GM19035 (cell line): ENCODE data around the gene ZNF37A.
"Not testable (repeated sequence)": the region's sequence is repeated elsewhere in the genome, so short reads cannot be mapped to it uniquely, and the experiment has no call there.

Experiments
- ATAC-seq: cut with Tn5 transposase; IDR thresholded peaks from one replicate; pipeline ENCODE4 v1.9.1; 2021; ENCODE audit not compliant: unreplicated experiment

The ZNF37A gene

DNA sequence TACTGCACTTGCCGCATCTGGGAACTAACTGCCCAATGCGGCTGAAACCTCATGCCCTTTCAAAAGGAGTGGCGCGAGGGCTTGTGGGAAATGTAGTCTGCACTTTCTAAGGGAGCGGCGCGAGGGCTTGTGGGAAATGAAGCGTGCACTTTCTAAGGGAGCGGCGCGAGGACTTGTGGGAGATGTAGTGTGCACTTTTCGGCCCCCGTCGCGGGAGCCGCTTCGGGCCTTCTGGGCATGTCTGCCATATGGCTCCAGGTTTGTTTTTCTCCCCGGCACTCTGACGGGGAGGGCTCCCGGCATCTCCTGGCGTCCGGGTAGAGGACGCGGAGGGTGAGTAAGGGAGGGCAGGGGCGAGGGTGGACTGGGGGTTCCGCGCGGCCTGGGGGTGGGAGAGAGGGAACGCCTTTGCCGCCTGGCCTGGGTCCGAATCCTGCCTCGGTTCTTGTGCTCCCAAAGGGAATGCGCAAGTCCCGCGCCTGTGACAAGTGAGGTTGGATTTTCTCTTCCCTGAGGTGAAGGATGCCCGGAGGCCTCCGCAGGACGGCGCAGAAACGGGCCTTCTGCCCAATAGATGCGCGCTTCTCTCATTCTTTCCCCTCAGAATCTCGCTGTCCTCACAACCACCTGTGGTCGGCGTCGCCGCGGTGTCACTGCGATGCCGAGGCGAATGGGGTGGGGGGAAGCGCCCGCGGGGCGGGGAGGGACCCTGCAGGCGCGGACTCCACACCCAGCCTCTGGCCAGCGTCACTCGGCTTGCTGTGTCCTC, at the start of gene ZNF37A:
TSS of gene ZNF37A (plus strand) at position 180 of the 769 bp plus-strand sequence. CDS start 2,281 bp downstream, outside the sequence.
- peak; percentile 97 for ATAC-seq

DNA sequence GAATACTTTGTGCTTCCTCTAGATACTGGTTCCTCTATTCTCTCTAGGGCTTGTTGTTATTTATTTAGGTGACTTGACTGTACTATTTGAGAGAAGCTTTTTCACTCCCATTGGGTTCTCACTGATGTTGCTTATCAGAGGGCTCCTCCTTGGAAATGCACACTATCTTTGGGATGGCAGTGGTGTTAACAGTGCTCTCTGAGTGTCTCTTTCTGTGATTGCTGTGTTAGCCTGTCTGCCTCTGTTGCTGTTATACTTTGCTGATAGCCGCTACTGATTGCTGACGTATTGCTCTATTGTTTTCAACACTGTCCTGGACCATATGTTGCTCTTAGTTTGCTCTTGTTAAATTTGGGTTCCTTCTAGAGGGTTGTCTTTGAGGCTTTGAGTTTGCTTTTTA, 49.0 kb upstream of the ZNF37A start:
- no peak for ATAC-seq

DNA sequence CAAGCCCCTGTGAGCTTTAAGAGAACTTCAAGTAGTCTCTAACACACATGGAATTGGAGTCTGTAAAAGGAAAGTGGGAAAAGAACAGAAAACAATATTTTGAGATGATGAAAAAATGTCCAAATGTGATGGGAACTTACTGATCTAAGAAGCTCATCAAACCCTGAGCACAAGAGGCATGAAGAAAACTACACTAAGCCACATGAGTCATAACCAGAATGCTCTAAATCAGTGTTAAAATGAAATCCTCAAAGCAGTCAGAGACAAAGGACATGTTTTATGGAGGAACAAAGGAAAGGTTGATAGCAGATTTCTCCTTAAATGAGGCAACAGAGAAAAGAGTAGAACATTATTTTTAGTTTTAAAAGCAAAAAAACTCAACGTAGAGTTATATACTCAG, 46.5 kb upstream of the ZNF37A start:
- no peak for ATAC-seq

DNA sequence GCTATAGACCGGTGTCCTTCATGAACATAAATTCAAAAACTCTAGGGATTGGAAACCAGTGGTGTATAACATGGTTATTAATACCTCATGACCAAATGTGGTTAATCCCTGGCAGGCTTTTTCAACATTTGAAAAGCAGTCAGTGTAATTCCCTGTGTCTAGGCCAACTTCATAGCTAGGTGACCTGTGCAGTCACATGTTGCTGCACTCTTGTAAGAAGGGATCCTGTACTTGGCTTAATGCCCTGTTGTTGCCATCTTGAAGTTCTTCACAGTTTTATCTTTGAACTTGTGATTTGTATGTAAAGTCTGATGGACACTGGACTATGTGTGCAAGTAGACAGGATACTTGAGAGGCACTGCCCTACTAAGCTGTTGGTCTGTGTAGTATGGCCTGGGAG, 43.9 kb upstream of the ZNF37A start:
- ATAC-seq: no peak

DNA sequence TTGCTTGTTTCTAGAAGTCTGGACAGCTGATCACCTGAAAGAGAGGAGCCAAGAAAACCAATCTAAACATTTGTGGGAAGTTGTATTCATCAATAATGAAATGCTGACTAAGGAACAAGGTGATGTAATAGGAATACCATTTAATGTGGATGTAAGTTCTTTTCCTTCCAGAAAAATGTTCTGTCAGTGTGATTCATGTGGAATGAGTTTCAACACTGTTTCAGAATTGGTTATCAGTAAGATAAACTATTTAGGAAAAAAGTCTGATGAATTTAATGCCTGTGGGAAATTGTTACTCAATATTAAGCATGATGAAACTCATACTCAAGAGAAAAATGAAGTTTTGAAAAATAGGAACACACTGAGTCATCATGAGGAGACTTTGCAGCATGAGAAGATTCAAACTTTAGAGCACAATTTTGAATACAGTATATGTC, 39.8 kb upstream of the ZNF37A start:
- no peak for ATAC-seq

DNA sequence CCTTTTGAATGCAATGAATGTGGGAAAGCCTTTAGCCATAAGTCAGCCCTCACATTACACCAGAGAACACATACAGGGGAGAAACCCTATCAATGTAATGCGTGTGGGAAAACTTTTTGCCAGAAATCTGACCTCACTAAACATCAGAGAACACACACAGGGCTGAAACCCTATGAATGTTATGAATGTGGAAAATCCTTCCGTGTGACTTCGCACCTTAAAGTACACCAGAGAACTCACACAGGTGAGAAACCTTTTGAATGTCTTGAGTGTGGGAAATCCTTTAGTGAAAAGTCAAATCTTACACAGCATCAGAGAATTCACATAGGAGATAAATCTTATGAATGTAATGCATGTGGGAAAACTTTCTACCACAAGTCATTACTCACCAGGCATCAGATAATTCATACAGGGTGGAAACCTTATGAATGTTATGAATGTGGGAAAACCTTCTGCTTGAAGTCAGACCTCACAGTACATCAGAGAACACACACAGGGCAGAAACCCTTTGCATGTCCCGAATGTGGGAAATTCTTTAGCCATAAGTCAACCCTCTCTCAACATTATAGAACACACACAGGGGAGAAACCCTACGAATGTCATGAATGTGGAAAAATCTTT, 38.8 kb upstream of the ZNF37A start:
- not testable (repeated sequence) for ATAC-seq

DNA sequence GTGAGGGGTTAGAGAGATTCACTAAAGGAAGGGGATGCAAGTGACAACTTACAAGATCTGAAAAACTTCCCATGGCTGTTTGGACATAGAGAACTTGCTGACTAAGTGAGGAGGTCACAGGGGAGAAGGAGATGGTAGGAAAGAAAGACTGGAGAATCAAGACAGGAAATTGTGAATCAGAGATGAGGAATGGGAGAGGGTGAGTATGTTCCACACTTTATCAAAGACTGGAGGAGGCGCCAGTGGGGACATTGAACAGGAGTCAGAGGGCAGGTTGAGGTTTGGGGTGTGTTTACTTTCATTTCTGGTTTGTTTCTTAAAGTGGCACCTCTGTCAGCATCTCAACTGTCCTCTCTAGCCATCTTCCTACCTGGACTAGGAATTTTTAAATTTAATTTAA, 24.5 kb upstream of the ZNF37A start:
- ATAC-seq: not testable (repeated sequence)

DNA sequence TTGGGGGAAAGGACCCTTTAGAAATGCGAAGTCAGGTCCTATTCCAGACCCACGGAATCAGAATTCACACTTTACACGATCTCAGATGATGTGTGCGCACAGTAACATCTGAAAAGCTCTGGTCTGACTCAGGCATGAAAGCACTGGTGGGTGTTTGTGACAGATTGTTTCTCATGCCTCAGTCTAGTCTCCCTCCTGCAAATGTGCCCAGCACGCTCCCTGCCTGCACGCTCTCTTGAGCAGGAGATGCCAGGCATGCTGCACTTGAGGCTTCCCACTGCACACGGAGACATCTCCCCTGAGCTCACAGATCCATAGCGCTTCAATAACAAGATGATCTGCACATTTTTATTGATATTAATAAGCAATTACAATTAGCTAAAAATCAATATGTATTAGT, 23.6 kb upstream of the ZNF37A start:
- no peak for ATAC-seq

DNA sequence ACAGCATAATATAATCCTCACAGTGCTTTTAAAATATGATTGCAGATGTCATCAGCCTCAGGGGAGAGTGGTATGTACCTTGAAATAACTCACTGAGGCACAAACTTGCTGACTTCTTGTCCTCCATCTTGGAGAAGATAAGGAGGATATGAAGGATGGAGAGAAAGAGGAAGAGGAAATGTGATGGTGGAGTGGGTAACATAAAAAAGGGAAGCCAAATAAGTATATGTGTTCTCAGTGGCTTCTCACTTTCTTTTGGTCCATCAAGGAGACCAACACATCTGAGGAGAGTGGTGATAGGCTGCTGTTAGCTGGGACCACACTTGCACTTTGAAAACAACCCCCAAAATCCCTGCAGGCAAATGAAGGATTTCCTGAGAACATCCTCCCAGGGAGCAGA, 21.6 kb upstream of the ZNF37A start:
- ATAC-seq: no peak

DNA sequence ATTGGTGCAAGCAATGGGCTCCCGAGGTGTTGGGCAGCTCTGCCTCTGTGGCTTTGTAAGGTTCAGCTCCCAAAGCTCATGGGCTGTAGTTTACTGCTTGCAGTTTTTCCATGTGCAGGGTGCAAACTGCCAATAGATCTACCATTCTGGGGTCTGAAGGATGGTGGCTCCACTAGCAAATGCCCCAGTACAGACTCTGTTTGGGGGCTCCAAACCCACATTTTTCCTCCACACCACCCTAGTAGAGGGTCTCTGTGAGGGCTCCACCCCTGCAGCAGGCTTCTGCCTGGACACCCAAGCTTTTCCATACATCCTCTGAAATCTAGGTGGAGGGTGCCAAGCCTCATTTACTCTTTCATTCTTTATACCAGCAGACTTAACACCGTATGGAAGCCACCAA, 17.4 kb upstream of the ZNF37A start:
- ATAC-seq: no peak

DNA sequence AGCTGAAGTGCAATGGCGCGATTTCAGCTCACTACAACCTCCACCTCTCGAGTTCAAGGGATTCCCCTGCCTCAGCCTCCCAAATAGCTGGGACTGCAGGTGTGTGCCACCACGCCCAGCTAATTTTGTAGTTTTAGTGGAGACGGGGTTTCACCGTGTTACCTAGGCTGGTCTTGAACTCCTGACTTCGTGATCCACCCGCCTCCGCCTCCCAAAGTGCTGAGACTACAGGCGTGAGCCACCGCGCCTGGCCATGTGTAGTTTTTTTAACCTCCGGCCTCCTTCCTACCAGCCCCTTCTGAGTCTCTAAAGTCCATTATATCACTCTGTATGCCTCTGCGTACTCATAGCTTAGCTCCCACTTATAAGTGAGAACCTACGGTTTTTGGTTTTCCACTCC, 819 bp upstream of the ZNF37A start:
- not testable (repeated sequence) for ATAC-seq

DNA sequence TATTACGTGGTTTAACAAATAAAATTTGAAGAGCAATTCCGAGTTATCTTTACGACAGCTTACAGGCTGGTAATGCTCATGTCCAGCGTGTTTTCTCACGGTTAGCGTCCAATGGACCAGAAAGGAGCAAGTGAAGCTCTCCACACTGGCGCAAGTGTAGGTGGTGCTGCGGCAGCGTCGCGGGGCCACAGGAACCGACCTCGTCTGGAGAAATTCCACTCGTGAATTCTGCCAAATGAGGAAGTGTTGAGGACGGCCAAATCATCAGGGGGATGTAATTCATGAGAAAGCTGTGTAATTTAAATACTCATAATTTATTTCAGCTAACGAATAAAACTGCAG, 350 bp upstream of the ZNF37A start:
- ATAC-seq: peak; percentile 18

DNA sequence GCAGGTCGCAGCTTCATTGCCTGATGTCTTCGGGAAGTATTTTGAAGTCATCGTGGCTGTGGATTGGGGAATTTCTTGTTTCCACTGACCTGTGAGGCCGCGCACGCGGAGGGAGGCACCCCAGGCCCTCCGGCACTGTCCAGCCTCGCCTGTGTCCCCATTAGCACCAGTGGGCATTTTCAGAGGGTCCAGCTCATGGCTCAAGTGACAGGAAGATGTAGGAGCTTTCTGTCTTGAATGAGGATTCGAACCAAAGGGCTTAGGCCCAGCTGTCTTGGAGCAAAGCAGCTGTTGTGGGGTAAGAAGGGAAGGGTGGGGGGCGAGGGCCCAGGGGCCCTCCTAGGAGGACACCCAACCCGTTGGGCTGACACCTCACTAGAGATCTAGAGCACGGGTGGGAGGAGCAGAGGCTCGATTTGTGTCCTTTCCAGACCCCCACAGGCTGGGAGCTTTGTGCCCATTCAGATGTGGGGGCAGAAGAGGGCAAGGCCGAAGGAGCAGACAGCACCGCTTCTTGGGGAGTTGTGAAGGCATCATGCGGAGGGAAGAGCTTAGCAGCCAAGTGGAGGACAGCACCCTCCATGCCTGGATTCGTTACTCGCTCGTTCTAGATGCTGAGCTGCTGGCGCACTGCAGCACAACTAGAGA, 914 bp downstream of the ZNF37A start:
- no peak for ATAC-seq

DNA sequence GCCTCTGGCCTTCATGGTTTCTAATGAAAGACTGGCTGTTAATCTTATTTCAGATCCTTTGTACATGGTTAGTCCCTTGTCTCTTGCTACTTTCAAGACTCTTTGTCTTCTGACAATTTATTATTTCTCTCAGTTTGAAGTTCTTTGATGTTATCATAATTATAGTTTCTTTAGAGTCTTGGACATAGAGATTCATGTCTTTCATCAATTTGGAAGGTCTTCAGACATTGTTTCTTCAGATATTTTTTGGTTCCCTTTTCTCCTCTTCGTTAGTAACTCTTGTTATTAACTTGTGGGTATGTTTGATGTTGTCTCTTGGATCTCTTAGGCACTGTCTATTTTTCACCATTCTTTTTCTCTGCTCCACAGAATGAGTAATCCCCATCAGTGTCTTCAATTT, 8.7 kb downstream of the ZNF37A start:
- ATAC-seq: no peak

DNA sequence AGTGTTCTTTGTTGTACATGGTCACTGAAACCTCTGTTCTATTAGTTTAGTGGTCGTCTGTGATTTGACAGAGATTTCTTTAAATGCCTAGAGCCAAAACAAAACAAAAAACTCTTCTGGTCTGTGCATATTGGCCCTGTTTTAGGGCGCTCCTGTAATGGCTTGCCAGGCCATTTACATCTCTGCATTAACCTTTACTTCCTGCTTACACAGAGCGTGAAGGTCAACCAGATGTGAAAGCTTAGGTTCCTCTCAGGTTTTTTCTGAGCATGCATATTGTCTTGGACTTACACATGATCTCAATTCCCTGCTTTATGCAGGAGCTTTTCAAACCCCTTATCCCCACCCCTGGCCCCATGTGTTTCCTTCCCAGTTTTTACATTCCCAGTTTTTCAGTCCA, 9.6 kb downstream of the ZNF37A start:
- ATAC-seq: no peak

DNA sequence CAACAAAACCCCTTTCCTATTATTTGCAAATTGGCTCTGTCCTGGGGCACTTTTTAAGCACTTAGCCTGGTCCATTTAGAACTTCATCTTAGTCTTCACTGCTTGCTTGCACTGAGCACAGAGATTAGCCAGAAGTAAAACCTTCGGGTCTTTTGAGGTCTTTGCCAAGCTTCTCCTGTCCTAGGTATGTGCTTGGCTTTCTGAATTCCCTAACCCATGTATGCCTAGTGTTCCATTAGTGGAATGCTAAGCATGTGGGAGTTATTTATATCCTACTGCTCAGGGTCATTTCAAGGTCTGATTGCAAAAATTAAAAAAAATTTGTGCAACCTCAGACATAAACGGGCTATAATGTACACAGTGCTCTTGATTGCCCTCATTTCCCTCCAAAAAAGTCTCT, 18.0 kb downstream of the ZNF37A start:
- no peak for ATAC-seq

DNA sequence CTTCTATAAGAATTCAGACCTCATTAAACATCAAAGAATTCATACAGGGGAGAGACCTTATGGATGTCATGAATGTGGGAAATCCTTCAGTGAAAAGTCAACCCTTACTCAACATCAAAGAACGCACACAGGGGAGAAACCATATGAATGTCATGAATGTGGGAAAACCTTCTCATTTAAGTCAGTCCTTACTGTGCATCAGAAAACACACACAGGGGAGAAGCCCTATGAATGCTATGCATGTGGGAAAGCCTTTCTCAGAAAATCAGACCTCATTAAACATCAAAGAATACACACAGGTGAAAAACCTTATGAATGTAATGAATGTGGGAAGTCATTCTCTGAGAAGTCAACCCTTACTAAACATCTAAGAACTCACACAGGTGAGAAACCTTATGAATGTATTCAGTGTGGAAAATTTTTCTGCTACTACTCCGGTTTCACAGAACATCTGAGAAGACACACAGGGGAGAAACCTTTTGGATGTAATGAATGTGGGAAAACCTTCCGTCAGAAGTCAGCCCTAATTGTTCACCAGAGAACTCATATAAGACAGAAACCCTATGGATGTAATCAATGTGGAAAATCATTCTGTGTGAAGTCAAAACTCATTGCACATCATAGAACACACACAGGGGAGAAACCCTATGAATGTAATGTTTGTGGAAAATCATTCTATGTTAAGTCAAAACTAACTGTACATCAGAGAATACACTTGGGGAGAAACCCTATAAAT, 24.1 kb downstream of the ZNF37A start:
- no peak for ATAC-seq

DNA sequence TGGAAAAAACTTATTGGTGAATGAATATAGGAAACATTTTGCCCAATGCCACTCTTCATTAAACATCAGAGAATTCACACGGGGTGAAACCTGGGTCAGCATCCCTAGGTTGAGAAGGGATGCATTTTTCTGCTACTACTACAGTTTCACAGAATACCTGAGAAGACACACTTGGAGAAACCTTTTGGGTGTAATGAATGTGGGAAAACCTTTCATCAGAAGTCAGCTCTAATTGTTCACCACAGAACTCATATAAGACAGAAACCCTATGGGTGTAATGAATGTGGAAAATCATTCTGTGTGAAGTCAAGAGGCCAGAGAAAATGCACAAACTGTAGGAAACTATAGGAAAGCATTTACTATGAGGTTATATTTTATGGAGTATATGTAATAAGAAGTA, 24.9 kb downstream of the ZNF37A start:
- no peak for ATAC-seq

DNA sequence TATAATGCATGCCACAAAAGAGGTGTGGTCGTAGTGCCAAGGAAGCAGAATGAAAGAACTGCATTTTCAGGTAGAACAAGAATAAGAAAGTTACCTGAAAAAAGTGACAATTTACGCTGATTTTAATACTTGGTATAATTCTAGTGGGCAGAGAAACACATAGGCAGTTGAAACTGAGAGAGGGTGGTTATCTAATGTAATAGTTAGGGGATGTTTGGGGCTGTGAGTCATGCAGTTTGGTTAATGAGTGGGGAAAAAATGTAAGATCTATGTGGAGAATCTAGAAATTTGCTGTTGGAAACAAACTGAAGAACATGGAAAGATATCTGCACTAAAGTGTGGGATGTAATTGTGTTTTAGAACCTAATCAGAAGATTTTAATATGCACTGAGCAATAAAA, 33.7 kb downstream of the ZNF37A start:
- no peak for ATAC-seq

DNA sequence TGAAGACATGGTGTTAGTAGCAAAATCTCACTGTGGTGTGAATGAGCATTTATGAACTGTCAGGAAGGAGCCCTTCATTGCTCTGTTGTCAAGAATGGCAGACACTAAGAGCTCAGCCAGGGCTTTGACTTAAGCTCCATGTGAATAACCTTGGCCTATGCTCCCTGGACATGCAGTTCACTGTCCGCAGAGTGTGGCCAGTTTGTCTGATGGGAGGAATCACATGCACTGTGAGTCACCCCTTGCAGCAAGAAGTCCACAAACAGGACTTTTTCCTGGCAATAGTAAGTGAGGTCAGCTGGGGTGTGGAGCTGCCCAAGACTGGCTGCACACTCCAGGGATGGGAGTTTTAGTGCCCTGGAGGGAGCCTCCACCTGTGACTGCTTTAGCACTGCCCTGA, 49.5 kb downstream of the ZNF37A start:
- no peak for ATAC-seq

DNA sequence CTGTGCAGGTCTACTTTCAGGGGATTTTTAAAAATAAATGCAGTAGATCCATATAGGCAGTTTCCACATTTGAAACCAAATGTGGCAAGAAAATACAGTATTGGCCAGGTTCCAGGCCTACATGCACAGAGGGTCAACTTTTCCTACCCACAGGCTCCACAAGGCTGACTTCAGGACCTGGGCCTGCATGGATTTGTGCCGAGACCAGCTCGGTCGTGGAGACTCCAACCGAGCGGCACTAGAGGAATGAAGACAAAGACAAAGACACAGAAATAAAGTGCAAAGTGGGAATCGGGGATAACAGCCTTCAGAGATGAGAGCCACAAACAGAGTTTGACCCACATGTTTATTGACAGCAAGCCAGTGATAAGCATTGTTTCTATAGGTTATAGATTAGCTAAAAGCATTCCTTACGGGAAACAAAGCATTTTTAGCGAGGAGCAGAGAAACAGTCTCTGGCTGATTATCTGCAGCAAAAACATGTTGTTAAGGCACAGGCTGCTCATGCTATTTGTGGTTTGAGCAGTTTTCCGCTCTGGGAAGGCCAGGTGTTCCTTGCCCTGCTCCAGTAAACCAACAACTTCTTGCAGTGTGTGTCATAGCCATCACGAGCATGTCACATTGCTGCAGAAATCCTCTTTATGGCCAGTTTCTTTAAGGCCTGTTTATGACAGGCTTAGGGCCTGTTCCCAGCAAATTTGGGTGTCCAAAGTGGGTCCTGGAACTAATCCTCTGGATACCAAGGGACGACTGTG, 52.6 kb downstream of the ZNF37A start:
- no peak for ATAC-seq
